ENCODE results near the gene NKD1.
"Not testable (repeated sequence)": the region's sequence is repeated elsewhere in the genome, so short reads cannot be mapped to it uniquely, and the experiment has no call there.

Gene NKD1

DNA sequence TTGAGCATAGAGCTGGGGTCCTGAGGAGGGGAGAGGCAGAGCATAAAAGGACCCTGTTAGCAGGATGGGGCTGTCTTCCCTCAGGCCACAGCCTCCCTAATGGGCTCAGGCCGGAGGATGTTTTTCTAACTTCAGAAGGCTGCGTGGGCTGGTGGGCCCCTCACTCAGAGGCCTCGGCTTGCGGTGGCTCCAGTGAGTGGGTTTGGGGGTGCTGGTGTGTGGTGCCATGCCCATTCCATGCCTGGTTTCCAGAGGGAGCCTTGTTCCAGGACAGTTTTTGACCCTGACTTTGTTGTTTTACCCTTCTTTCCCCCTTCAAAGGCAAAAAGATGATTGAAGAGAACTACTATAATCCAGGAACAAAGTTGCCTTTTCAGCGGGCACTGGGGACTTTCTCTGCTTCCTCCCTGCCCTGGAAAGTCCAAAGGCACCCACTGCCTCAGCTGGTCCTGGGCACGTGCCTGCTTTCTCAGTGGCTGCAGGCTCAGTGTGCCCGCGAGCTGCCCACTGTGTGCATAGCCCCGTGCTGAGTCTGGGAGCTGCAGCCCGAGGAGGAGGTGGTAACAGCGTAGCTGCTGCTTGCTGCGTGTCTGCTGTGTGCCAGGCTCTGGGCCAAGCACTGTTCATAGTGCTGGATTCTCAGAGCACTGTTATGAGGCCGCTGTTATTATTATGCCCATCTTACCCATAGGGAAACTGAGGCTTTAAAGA lies 11.8 kb downstream of the NKD1 start:
- DNase-seq: no peak

GRCh38 chr16:50560903-50561863 lies 13.0 kb downstream of the NKD1 start:
- DNase-seq: no peak

DNA sequence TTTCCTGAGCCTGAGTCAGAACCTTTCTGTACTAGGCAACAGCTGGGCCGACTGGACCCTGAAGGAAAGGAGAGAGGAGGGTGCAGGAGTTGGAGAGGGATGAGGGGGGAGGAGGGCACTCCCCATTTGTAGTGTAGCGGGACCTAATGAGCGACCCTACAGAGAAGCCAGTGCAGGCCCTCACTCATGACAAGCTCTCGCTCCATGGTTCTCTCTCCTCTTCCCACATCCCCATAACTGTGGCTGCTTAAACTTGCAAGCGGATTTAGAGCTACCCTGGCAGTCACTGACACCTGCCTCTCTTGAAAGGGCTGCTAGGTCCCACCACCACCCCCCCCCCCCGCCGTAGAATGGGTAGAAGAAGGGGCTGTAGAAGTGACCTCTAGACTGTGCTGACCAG lies 14.5 kb downstream of the NKD1 start:
- no peak for DNase-seq

GRCh38 chr16:50563989-50564388 lies 15.8 kb downstream of the NKD1 start:
- DNase-seq: no peak

DNA sequence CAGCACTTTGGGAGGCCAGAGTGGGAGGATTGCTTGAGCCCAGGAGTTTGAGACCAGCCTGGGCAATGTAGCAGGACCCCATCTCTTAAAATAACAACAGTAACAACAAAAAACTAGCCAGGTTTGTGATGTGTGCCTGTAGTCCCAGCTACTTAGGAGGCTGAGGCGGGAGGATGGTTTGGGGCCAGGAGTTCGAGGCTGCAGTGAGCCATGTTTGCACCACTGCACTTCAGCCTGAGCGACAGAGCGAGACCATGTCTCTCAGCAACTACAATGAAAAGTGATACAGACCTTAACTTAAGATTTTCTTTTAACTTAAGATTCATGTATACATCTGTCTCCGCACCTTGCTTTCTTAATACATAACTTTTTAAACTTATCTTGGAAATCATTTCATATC lies 17.2 kb downstream of the NKD1 start:
- DNase-seq: no peak

GRCh38 chr16:50566014-50566962 lies 18.1 kb downstream of the NKD1 start:
- DNase-seq: no peak

DNA sequence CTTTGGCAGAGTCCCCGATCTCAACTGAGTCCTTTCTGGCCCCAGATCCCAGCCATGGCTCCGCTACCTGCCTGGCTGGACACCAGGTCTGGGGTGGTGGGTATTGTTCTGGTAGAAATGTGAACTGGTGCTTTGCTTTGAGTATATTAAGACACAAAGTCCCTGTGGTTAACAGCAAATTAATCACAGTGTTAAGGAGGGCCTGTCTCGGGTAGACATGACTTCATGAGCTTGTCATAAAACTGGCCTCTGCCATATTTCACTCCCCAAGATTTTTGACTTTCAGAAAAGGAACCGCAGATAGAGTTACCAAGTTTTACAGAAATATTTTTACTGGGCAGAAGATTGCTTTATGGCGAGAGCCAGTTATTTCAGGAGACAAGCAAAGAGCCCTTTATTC lies 19.5 kb downstream of the NKD1 start:
- no peak for DNase-seq

DNA sequence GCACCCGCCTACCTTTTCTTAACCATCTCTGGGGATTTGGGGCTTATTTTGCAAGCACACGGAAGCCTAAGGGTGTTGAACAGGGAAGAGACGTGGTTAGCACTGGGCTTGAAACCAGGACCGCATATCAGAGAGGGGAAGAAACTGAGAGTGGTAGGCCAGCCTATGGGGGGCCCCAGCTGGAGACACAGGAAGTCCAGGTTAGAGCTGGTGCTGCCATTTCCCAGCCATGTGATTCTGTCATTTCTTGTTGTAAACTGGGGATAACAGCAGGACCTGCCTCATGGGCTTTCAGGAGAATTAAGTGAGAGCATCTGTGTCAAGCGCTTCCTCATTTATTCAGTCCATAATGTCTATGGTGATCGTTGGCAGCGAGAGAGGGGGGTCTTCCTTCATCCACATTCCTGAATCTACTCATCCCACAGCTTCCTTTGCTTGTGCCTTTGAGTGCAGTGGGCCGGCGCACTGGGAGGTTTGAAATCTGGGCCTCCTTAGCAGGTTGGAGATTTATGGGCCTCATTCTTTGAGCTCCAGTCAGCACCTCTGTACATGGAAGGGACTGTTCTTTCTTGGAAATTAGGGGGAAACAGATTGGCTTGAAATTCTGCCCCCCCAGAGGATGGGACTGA lies 20.1 kb downstream of the NKD1 start:
- no peak for DNase-seq

DNA sequence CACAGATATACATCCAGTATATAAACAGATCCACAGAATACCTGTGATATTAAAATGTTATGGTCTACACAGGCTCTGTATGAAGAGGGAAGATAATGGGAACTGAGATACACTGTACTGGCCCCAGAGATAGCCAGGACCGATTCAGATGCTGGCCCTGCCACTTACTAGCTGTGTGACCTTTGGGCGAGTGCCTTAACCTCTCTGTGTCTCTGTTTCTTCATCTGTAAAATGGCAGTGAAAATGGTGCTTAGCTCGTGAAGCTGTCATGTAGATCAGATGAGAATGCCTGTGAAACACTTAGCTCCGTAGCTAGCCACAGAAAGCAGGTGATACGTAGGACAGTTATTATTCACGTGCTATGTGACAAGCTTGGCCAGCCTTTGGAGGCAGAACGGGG lies 22.2 kb downstream of the NKD1 start:
- no peak for DNase-seq

DNA sequence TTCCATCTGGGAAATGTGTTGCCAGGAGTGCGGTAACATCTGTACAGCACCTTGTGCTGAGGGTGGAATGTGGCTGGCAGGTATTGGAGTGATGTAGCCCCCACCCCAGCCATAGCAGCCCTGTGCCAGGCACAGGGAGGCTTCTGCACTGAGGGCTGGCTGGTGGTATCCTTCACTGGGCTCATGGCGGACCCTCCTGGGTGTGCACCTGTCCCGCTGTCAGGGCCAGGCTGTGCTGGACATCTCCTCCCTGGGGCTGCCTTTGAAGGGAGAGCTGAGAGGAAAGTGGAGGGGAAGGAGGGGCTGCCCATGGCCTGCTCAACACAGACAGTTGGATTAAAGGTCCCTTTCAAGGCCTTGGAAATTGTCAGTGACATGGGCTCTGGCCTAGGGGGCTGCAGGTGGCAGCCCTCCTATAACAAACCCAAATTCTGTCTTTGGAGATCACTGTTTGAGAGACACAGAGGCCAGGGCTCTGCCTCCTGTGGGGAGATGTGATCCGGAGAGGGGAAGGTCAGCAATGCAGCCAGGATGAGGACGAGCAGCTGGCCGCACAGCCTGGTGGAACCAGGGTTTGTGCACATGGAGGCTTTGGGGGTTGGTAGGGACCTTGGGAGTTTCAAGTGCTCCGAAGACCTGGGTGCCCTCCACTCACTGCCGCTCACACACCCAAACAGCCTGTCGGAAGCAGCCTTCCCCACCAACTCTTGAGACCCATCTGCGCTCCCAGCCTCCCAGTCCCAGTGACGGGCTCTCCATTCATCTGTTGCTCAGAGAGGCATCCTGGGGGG lies 22.8 kb downstream of the NKD1 start:
- DNase-seq: no peak

DNA sequence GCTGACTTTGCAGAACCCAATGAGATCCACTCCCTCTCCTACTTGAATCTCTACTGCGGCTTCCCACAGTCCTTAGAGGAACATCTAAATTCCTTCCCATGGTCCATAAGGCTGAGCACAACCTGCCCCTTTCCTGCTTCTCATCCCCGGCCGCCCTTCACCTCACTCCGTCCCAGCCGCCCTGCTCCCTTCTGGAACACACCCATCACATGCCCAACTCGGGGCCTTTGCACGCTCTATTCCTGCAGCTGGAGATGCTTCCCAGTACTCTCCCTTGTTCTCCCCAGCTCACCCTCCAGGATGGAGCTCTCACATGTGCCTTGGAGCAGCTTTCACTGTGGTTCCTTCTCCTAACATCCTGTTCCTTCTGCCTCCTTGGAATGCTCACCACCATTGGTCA lies 23.6 kb downstream of the NKD1 start:
- no peak for DNase-seq

GRCh38 chr16:50572700-50573099 lies 24.5 kb downstream of the NKD1 start:
- DNase-seq: no peak

- DNase-seq: no peak
Observed at GRCh38 chr16:50573279-50573678, 25.1 kb downstream of the NKD1 start.

DNA sequence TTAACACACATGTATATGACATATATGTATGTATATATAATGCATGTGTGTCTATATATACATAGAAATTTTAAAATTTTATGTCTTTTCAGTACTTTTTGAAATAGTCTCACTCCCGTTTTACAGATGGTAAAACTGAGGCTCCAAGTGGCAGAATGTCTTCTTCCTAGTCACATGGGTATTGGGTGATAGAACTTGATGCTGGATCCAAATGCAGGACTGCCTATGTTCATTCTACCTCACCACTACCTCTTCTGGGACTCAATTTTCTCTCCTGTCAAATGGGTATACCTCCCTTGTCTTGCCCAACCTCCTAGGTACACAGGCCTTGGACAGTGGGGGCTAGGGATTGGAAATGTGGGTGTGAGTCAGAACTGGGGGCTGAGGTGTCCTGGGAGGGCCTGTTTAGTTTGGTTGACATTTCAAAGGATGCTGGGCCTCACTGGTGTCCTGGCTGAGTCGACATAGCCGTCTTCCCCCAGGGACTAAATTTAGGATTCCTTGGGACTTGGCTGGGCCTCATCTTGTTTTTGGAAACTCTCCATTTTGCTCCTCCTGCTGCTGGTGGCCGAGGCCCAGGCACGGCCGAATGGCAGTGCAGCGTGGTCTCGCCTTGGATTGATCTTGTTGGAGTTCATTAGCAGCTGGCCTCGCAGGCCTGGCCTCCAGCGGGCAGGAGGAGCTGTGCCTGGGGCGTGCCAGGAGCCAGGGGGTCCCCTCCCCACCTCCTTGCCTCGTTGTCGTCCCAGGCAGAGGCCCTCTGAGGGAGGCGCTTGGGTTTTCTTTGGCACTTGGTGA lies 25.9 kb downstream of the NKD1 start:
- no peak for DNase-seq

DNA sequence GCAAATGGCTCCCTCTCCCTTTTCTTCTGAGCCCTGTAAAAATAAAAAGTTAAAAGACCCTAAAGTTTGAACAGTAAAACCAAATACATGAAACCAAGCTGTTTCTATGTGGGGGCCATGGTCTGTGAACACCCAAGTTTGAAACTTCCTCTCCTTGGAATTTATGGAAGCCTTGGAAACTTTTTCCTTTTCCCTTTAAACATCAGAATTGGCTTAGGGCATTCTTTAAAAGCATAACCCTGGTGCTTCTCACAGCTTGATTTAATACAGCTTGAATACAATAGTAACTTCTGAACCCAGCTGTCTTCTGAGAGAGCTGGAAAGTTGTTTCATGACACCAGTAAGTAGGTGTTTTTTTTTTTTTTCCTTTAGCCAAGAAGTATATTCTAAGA lies 26.5 kb downstream of the NKD1 start:
- DNase-seq: no peak

DNA sequence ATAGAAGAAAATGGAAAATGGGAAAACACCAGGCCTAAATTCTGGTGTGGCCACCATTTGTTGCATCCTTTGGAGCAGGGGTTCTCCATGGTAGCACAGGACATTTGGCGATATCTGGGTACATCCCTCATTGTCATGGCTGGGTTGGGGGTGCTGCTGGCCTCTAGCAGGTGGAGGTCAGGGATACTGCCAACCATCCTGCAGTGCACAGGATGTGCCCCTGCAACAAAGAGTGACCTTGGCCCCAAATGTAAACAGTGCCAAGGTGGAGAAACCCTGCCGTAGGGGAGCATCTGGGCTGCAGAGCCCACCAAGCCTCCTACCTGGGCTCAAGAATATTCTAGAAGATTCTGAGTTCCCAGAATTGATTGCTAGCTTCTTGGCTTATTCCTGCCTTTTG lies 27.5 kb downstream of the NKD1 start:
- no peak for DNase-seq

- DNase-seq: no peak
Observed at GRCh38 chr16:50576403-50577113, 28.4 kb downstream of the NKD1 start.

DNA sequence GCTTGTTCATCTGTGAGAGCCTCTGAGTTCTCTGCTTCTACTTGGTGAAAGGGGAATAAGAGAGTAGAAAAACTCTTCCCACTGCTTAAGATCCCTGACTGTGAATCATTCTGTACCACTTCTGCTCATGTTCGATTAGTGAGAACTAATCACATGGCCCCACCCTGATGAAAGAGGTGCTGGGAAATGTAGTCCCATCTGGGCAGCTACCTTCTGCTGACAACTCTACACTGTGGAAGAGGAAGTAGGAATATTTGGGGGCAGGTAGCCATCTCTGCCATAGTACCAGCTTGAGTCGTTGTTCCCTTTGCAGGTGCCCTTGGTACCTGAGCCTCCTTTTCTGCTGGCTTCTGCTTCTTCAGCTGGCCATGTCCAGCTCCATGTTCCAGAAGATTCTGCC lies 29.9 kb downstream of the NKD1 start:
- no peak for DNase-seq

DNA sequence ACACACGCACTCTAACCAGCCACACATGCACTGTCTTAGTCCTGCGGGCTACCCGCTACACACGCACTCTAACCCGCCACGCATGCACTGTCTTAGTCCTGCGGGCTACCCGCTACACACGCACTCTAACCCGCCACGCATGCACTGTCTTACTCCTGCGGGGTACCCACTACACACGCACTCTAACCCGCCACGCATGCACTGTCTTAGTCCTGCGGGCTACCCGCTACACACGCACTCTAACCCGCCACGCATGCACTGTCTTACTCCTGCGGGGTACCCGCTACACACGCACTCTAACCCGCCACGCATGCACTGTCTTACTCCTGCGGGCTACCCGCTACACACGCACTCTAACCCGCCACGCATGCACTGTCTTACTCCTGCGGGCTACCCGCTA lies 31.2 kb downstream of the NKD1 start:
- not testable (repeated sequence) for DNase-seq

- no peak for DNase-seq
Observed at GRCh38 chr16:50580180-50580798, 32.1 kb downstream of the NKD1 start.
